GM18526 (cell line): ENCODE measurements around the gene IRF6.

Source experiments
- POLR2A ChIP-seq: IDR thresholded peaks from 3 replicates; pipeline ENCODE4 v1.6.1; 2011; ENCODE audit not compliant: insufficient read length; ENCODE audit errors: extremely low read depth

The IRF6 gene

GRCh38 chr1:209784265-209785169 lies 21.4 kb downstream of the IRF6 start, which contains the start of gene C1orf74:
C1orf74 (minus strand) TSS chr1:209784559; CDS start chr1:209783634, 925 bp downstream.
- peak; percentile 94 for TF ChIP-seq POLR2A

DNA sequence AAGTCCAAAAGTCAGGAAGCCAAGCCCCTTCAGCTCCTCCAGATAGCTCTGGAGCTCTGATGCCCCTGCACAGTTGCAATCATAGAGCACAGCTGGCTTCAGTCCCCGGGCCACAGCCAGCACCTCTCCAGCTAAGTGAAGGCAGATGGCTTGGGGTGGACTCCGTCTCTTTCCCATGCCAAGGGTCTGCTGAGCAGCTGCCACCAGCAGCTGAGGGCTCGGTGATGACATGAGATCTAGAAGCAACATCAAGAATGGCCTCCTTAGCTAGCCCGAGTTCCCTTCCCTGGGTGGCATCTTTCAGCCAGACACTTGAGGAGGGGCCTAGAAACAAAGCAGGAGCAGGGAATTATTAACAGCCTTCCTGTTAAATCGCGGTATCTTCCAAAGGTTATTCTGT lies 22.6 kb downstream of the IRF6 start:
- no peak for TF ChIP-seq POLR2A

GRCh38 chr1:209780268-209780667 lies 25.7 kb downstream of the IRF6 start:
- TF ChIP-seq POLR2A, result no peak

DNA sequence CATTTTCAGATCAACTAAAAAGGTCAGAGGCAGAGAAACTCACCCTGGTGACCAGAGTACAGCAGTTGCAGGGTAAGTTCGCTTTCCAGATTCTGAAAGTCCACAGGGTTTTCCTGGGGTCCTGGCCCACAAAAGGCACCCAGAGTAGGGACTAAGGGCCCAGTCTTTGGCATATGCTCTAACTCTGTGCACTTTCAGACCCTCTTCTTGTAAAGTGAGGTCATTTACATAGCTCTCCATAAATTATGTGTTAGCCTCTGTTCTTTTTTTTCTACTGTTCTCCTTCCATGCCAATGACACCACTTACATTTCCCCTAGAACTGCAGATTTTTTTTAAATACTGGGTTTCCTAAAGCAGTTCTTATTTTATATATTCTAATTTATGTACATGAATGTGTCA lies 27.8 kb downstream of the IRF6 start:
- no peak for TF ChIP-seq POLR2A

- TF ChIP-seq POLR2A, result no peak
Observed at GRCh38 chr1:209777587-209777986, 28.4 kb downstream of the IRF6 start.

- no peak for TF ChIP-seq POLR2A
Observed at GRCh38 chr1:209775678-209776077, 30.3 kb downstream of the IRF6 start.

DNA sequence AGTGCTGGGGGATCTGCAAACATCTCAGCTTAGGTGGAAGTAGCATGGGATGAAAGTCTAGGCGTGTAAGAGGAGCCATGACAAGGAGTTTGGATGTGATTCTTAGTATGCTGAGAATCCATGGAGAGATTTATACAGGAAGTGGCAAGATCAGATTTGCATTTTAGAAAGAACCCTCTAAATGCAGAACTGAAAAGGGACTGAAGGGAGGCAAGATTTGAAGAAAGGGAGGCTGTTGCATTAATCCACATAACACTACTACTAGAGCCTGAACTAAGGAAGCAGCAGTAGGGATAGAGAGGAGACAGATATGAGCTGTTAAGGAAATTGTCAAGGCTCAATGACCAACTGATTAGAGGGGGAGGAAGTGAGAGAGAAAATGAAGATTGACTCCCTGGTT lies 31.4 kb downstream of the IRF6 start:
- no peak for TF ChIP-seq POLR2A

DNA sequence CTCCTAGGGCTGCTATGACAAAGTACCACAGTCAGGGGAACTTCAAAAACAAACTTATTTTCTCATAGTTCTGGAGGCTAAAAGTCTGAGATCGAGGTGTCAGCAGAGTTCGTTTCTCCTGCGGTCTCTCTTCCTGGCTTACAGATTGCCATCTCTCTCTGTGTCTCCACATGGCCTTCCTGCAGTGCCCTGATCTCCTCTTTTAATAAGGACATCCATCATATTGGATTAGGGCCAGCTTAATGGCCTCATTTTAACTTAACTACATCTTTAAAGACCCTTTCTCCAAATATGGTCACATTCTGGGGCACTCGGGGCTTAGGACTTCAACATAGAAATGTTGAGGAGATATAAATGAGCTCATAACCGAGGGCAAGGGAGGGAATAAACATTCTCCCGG lies 33.8 kb downstream of the IRF6 start:
- TF ChIP-seq POLR2A, result no peak

- no peak for TF ChIP-seq POLR2A
Observed at GRCh38 chr1:209770636-209771415, 35.1 kb downstream of the IRF6 start.

DNA sequence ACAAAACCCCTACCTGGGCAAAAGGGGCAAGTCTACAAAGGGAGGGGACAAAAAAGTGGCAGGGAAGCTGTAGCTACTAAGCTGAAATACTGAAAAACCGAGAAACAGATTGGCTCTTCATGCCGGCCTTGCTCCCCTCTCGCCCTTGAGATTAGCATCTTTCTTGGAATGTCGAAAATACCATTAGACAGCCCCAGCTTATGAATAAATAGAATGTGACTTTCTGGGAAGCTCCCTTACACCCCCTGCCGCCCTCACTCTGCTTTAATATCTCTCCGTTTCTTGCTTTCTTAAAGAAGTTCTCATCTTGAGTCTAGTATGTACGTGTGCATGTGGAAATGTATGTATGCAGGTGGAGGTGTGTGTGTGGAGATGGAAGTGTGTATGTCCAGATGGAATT lies 36.0 kb downstream of the IRF6 start:
- no peak for TF ChIP-seq POLR2A

DNA sequence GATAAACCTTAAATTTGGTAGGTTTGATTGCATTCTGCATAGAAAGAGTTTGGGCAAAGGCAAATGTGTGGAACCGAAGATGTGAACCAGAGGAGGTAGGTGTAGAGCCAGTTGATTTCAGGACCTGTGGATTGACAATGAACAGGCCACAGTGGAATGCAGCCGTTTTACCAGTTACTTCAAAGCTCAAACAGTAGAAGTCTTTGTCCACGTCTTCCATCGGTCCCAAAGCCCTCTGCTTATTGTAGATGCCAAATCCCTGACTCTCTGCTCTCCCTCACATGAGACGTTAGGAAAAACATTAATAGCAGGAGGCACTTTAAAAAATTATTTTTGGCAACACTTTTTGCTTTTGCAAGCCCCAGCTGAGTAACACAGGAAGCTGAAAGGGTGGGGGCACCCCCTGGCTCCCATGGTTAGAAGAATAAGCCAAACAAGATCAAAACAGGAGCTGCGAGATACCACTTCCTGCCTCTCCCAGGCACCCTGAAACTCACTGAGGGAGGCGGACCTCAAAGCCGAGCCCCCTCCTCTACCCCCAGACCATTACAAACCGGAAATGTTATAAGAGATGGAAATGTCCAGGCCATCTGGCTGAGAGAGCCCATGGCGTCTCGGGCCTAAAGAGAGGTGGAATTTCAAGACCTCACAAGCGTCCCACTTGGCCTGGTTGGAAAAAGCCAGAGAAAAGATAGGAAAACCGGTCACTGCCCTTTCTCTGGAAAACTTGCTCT lies 36.6 kb downstream of the IRF6 start:
- no peak for TF ChIP-seq POLR2A

- TF ChIP-seq POLR2A, result peak; percentile 78
Observed at GRCh38 chr1:209768354-209768774, 37.6 kb downstream of the IRF6 start.

GRCh38 chr1:209767706-209768105 lies 38.2 kb downstream of the IRF6 start:
- TF ChIP-seq POLR2A, result no peak

DNA sequence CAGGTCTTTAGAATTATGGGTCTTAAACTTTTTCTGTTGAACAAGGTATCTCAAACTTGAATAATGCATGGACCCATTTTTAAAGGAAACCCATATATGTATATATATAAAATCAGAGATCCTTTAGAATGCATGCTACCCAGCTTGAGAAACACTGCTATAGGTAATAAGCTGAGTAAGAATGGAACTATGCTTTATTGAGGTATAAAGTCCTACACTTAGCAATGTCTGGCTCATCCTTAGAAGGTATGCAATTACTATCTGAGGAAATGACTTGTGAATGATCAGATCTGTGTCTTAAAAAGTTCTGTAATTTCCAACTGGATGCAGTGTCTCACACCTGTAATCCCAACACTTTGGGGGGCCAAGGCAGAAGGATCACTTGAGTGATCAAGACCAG lies 38.8 kb downstream of the IRF6 start:
- TF ChIP-seq POLR2A, result no peak

DNA sequence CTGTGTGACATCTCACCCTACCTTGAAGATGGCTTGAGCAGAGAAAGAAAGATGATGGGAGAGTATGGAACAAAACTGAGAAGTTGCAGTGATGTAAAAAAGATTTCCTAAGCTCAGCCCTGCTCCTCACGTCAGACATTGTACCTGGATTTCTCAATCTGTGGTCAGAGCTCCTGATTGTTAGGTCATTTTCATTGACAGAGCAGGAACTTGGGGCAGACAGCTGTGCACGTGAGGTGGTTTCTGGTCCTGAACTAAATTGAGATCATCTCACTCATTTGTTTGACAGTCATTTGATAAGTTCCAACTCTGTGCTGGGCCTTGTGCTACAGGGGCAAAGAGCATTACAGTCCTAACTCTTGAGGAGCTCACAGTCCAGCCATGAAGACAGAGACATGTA lies 39.9 kb downstream of the IRF6 start:
- TF ChIP-seq POLR2A, result no peak

- no peak for TF ChIP-seq POLR2A
Observed at GRCh38 chr1:209761011-209761635, 44.8 kb downstream of the IRF6 start.
